CD4-positive, alpha-beta T cell (primary cell): ENCODE measurements around the gene MICAL3. TPM values are rescaled to one million over a fixed set of nuclear protein-coding genes. Genes with fewer than 3 reads are reported as not detected.

Experiments
- ATAC-seq: fragments of 200-7000 bp; cut with Tn5 transposase; one replicate; pipeline ENCODE4 v1.10.0; 2022; ENCODE audit warnings: mild to moderate bottlenecking; ENCODE audit not compliant: poor library complexity
- CTCF ChIA-PET: fragments of 350-600 bp; sonication (Branson Sonifier 250); formaldehyde crosslinking; loops from one replicate; lab custom pipeline; 2021; ENCODE audit warnings: antibody characterized with exemption, inconsistent platforms; lab: Charles Lee
- POLR2A ChIA-PET: fragments of 350-600 bp; sonication (Branson Sonifier 250); formaldehyde crosslinking; loops from one replicate; lab custom pipeline; 2021; ENCODE audit warnings: antibody characterized with exemption, inconsistent platforms; lab: Charles Lee
- DNase-seq, 14 experiments: peaks; one replicate each; pipeline ENCODE4 v3.0.0-alpha.2; 2013 to 2020; ENCODE audit warnings: mixed read lengths in 2 of 14
- H3K27ac ChIP-seq, 2 donors: one replicate each; pipeline versions ENCODE4 v1.5.1 to v1.7.0; 2013; ENCODE audit warnings: low read length in 2 of 2, low read depth in 1 of 2, mild to moderate bottlenecking in 1 of 2
- H3K27me3 ChIP-seq, 2 experiments: 1 replicate in 1 of 2; 2 replicates in 1 of 2; pipeline versions ENCODE4 v1.6.1 to v1.7.0; 2013; ENCODE audit warnings: low read length in 2 of 2, control low read depth in 1 of 2, mild to moderate bottlenecking in 1 of 2, moderate library complexity in 1 of 2; ENCODE audit not compliant: insufficient read depth in 2 of 2, control insufficient read depth in 1 of 2
- H3K36me3 ChIP-seq: one replicate; pipeline ENCODE4 v1.6.1; 2013; ENCODE audit warnings: low read length, control low read depth; ENCODE audit not compliant: insufficient read depth
- H3K4me1 ChIP-seq: one replicate; pipeline ENCODE4 v1.6.1; 2013; ENCODE audit warnings: low read length, control low read depth; ENCODE audit not compliant: insufficient read depth
- H3K4me3 ChIP-seq: one replicate; pipeline ENCODE4 v1.5.1; 2013; ENCODE audit warnings: mild to moderate bottlenecking, low read length, moderate library complexity
- H3K9me3 ChIP-seq, 2 experiments: 1 replicate in 1 of 2; 2 replicates in 1 of 2; pipeline versions ENCODE4 v1.6.1 to v1.7.0; 2013; ENCODE audit warnings: low read length in 2 of 2, mild to moderate bottlenecking in 2 of 2, control low read depth in 1 of 2, moderate library complexity in 1 of 2; ENCODE audit not compliant: control insufficient read depth in 1 of 2, insufficient read depth in 1 of 2
- H3K27ac Mint-ChIP-seq: one replicate; pipeline ENCODE4 v1.8.0; 2020; ENCODE audit warnings: mixed read lengths
- H3K27me3 Mint-ChIP-seq: one replicate; pipeline ENCODE4 v1.8.0; 2021; ENCODE audit warnings: mixed read lengths
- H3K36me3 Mint-ChIP-seq: one replicate; pipeline ENCODE4 v1.8.0; 2021; ENCODE audit warnings: low read depth, mixed read lengths
- H3K4me1 Mint-ChIP-seq: one replicate; pipeline ENCODE4 v1.8.0; 2021; ENCODE audit warnings: low read depth, mixed read lengths
- H3K4me3 Mint-ChIP-seq: one replicate; pipeline ENCODE4 v1.8.0; 2020; ENCODE audit warnings: mild to moderate bottlenecking, mixed read lengths
- H3K9me3 Mint-ChIP-seq: one replicate; pipeline ENCODE4 v1.8.0; 2020; ENCODE audit warnings: mixed read lengths
- intact Hi-C, 2 experiments: fragments of 100-400 bp; cut with DNase I in 1 of 2; cut with micrococcal nuclease in 1 of 2; formaldehyde crosslinking; loops; one replicate each; pipeline versions ENCODE4 v1.15.1 to v1.9.0; 2023 to 2025; cut with DNase I, micrococcal nuclease
- total RNA-seq, 174 experiments: library from RNA in 2 of 174; stranded (reverse) in 2 of 174; gene quantifications; one replicate each; pipeline ENCODE4 v1.2.3 and lab custom pipeline; 2021 to 2026
- TF ChIP-seq, protein P1 (sequence below): fragments of 200-600 bp; IDR thresholded peaks from one replicate; pipeline ENCODE4 v1.8.0; 2022; ENCODE audit warnings: antibody characterized with exemption, mild to moderate bottlenecking

Gene MICAL3
- total RNA-seq, 2 experiments from 2014 or later = 9.4 to 9.9 TPM

GRCh38 chr22:17963015-17963414 is 61.3 kb downstream of the MICAL3 start:
- no peak for ATAC-seq
- CTCF ChIA-PET = no interaction called here
- DNase-seq = no peak
- Histone ChIP-seq H3K27me3 (no peaks in the 10 kb centered on the region), H3K4me1 (no peaks in the 10 kb centered on the region), H3K36me3 (no peaks in the 10 kb centered on the region), H3K9me3 (no peaks in the 10 kb centered on the region), H3K27ac (no peak overlapping the region), H3K4me3 (no peak overlapping the region)
- no peak overlapping the region for H3K27ac Mint-ChIP-seq
- no peaks in the 10 kb centered on the region for H3K36me3 Mint-ChIP-seq
- no peaks in the 10 kb centered on the region for H3K9me3 Mint-ChIP-seq
- H3K27me3 Mint-ChIP-seq = no peaks in the 10 kb centered on the region
- POLR2A ChIA-PET = no interaction called here
- TF ChIP-seq, protein P1, sequence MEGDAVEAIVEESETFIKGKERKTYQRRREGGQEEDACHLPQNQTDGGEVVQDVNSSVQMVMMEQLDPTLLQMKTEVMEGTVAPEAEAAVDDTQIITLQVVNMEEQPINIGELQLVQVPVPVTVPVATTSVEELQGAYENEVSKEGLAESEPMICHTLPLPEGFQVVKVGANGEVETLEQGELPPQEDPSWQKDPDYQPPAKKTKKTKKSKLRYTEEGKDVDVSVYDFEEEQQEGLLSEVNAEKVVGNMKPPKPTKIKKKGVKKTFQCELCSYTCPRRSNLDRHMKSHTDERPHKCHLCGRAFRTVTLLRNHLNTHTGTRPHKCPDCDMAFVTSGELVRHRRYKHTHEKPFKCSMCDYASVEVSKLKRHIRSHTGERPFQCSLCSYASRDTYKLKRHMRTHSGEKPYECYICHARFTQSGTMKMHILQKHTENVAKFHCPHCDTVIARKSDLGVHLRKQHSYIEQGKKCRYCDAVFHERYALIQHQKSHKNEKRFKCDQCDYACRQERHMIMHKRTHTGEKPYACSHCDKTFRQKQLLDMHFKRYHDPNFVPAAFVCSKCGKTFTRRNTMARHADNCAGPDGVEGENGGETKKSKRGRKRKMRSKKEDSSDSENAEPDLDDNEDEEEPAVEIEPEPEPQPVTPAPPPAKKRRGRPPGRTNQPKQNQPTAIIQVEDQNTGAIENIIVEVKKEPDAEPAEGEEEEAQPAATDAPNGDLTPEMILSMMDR = no peak
- intact Hi-C loops = no loop called here
- no peaks in the 10 kb centered on the region for H3K4me1 Mint-ChIP-seq
- no peak overlapping the region for H3K4me3 Mint-ChIP-seq

GRCh38 chr22:17962168-17962567 is 62.2 kb downstream of the MICAL3 start:
- no peak for DNase-seq
- H3K4me3 ChIP-seq = no peak overlapping the region
- H3K27ac ChIP-seq = no peak overlapping the region
- POLR2A ChIA-PET = no interaction called here
- H3K27me3 ChIP-seq = no peaks in the 10 kb centered on the region
- H3K4me1 ChIP-seq = no peaks in the 10 kb centered on the region
- intact Hi-C loops = no loop called here
- Mint-ChIP-seq H3K27me3 (no peaks in the 10 kb centered on the region), H3K27ac (no peak overlapping the region), H3K9me3 (no peaks in the 10 kb centered on the region), H3K36me3 (no peaks in the 10 kb centered on the region), H3K4me1 (no peaks in the 10 kb centered on the region), H3K4me3 (no peak overlapping the region)
- ATAC-seq = no peak
- no peaks in the 10 kb centered on the region for H3K36me3 ChIP-seq
- CTCF ChIA-PET = no interaction called here
- TF ChIP-seq, protein P1 = no peak
- H3K9me3 ChIP-seq = no peaks in the 10 kb centered on the region

GRCh38 chr22:17961446-17961729 is 63.0 kb downstream of the MICAL3 start:
- Histone ChIP-seq H3K4me1 (no peaks in the 10 kb centered on the region), H3K27ac (no peak overlapping the region), H3K36me3 (no peaks in the 10 kb centered on the region), H3K9me3 (no peaks in the 10 kb centered on the region), H3K27me3 (no peaks in the 10 kb centered on the region), H3K4me3 (no peak overlapping the region)
- Mint-ChIP-seq H3K4me1 (no peaks in the 10 kb centered on the region), H3K4me3 (no peak overlapping the region), H3K27me3 (no peaks in the 10 kb centered on the region), H3K9me3 (no peaks in the 10 kb centered on the region), H3K27ac (no peak overlapping the region), H3K36me3 (no peaks in the 10 kb centered on the region)
- no peak for ATAC-seq
- ChIA-PET POLR2A (no interaction called here), CTCF (no interaction called here)
- intact Hi-C loops = no loop called here
- TF ChIP-seq, protein P1 = no peak
- DNase-seq = no peak
